B cell (primary cell): ENCODE measurements around the gene CALML4. TPM values are rescaled to one million over a fixed set of nuclear protein-coding genes. Genes with fewer than 3 reads are reported as not detected.
"Not testable (repeated sequence)": the region's sequence is repeated elsewhere in the genome, so short reads cannot be mapped to it uniquely, and the experiment has no call there.

ENCODE experiments used
- ATAC-seq: fragments of 200-7000 bp; cut with Tn5 transposase; one replicate; pipeline ENCODE4 v1.10.0; 2021; ENCODE audit warnings: low read depth, mild to moderate bottlenecking, moderate number of reproducible peaks, moderate library complexity
- CTCF ChIA-PET: fragments of 350-600 bp; sonication (Branson Sonifier 250); formaldehyde crosslinking; loops from one replicate; lab custom pipeline; 2021; ENCODE audit warnings: antibody characterized with exemption, inconsistent platforms; lab: Charles Lee
- POLR2A ChIA-PET: fragments of 350-600 bp; sonication (Branson Sonifier 250); formaldehyde crosslinking; loops from one replicate; lab custom pipeline; 2021; ENCODE audit warnings: antibody characterized with exemption; lab: Charles Lee
- DNase-seq: peaks from one replicate; pipeline ENCODE4 v3.0.0; 2013
- H2AFZ ChIP-seq: 2 replicates; pipeline ENCODE4 v1.6.1; 2012; ENCODE audit warnings: mild to moderate bottlenecking, low read depth, low read length; ENCODE audit not compliant: insufficient read depth, poor library complexity, severe bottlenecking
- H3K27ac ChIP-seq, 2 donors: 1 replicate in 1 of 2; 2 replicates in 1 of 2; pipeline ENCODE4 v1.5.1; 2012 to 2013; ENCODE audit warnings: low read length in 2 of 2, mild to moderate bottlenecking in 2 of 2, moderate library complexity in 1 of 2
- H3K27me3 ChIP-seq, 4 experiments: fragments of 200-600 bp in 1 of 4; sonication (generic) in 1 of 4; replicated peaks in 1 of 4; 1 replicate in 2 of 4; 2 replicates in 2 of 4; pipeline versions ENCODE4 v1.6.1 to v1.7.0; 2013 to 2016; ENCODE audit warnings: low read length in 3 of 4, mild to moderate bottlenecking in 2 of 4, mixed read lengths in 1 of 4, moderate library complexity in 1 of 4; ENCODE audit not compliant: insufficient read depth in 4 of 4, control insufficient read depth in 3 of 4; ENCODE audit errors: control extremely low read depth in 1 of 4
- H3K36me3 ChIP-seq, 2 experiments: replicated peaks in 1 of 2; 1 replicate in 1 of 2; 2 replicates in 1 of 2; pipeline versions ENCODE4 v1.6.1 to v1.7.1; 2013; ENCODE audit warnings: low read length in 1 of 2; ENCODE audit not compliant: insufficient read depth in 2 of 2, control insufficient read depth in 1 of 2; ENCODE audit errors: control extremely low read depth in 1 of 2, extremely low read depth in 1 of 2
- H3K4me1 ChIP-seq, 2 donors: fragments of 200-600 bp in 1 of 2; sonication (generic) in 1 of 2; 1 replicate in 1 of 2; 2 replicates in 1 of 2; pipeline versions ENCODE4 v1.5.1 to v1.6.1; 2013 to 2017; ENCODE audit warnings: low read length in 2 of 2; ENCODE audit not compliant: control insufficient read depth in 2 of 2, insufficient read depth in 2 of 2
- H3K4me2 ChIP-seq: replicated peaks from 2 replicates; pipeline ENCODE3; 2012; ENCODE audit warnings: mild to moderate bottlenecking, low read depth, low read length; ENCODE audit not compliant: poor library complexity, severe bottlenecking
- H3K4me3 ChIP-seq, 5 experiments: fragments of 200-600 bp in 1 of 5; sonication (generic) in 1 of 5; 1 replicate in 3 of 5; 2 replicates in 2 of 5; pipeline versions ENCODE4 v1.5.1 to v1.7.0; 2011 to 2016; ENCODE audit warnings: low read length in 4 of 5, mild to moderate bottlenecking in 4 of 5, low read depth in 2 of 5, control low read depth in 1 of 5, moderate library complexity in 1 of 5; ENCODE audit not compliant: insufficient read depth in 1 of 5; ENCODE audit errors: control extremely low read depth in 1 of 5, extremely low read depth in 1 of 5
- H3K79me2 ChIP-seq: fragments of 200-600 bp; sonication (generic); one replicate; pipeline ENCODE4 v1.6.0; 2016; ENCODE audit warnings: low read length; ENCODE audit not compliant: control insufficient read depth, insufficient read depth
- H3K9ac ChIP-seq: fragments of 200-600 bp; sonication (generic); 2 replicates; pipeline ENCODE4 v1.6.1; 2017; ENCODE audit warnings: mild to moderate bottlenecking, low read length, moderate library complexity
- H3K9me3 ChIP-seq, 3 donors: one replicate each; pipeline versions ENCODE4 v1.6.1 to v1.7.1; 2013; ENCODE audit warnings: low read length in 2 of 3; ENCODE audit not compliant: control insufficient read depth in 2 of 3, insufficient read depth in 1 of 3; ENCODE audit errors: control extremely low read depth in 1 of 3
- H4K20me1 ChIP-seq: 2 replicates; pipeline ENCODE4 v1.6.0; 2012; ENCODE audit warnings: mild to moderate bottlenecking, low read length; ENCODE audit not compliant: insufficient read depth, control insufficient read depth, poor library complexity, severe bottlenecking
- H3K27ac Mint-ChIP-seq: one replicate; pipeline ENCODE4 v1.8.0; 2021; ENCODE audit warnings: mixed read lengths
- H3K27me3 Mint-ChIP-seq: one replicate; pipeline ENCODE4 v1.8.0; 2021; ENCODE audit warnings: mixed read lengths
- H3K4me1 Mint-ChIP-seq: one replicate; pipeline ENCODE4 v1.8.0; 2021; ENCODE audit warnings: mixed read lengths
- H3K4me3 Mint-ChIP-seq: one replicate; pipeline ENCODE4 v1.8.0; 2021; ENCODE audit warnings: mixed read lengths
- H3K9me3 Mint-ChIP-seq: one replicate; pipeline ENCODE4 v1.8.0; 2022; ENCODE audit warnings: mixed read lengths; ENCODE audit not compliant: insufficient read depth
- EZH2 ChIP-seq: IDR thresholded peaks from 2 replicates; pipeline ENCODE4 v1.6.1; 2012; ENCODE audit warnings: borderline replicate concordance, low read depth, mild to moderate bottlenecking, moderate library complexity, low read length; ENCODE audit not compliant: insufficient read depth, poor library complexity, severe bottlenecking
- WGBS: methylation state at CpG from one replicate; pipeline ENCODE4 v1.1.5; 2013; ENCODE audit warnings: missing lambda C conversion rate; ENCODE audit not compliant: insufficient coverage; 5-methylcytosine and 5-hydroxymethylcytosine counted together
- intact Hi-C: fragments of 100-400 bp; cut with micrococcal nuclease; formaldehyde crosslinking; loops from one replicate; pipeline ENCODE4 v1.10.0; 2022
- polyA plus RNA-seq: library from polyadenylated mRNA; depleted of rRNA; stranded (reverse); fragments of >200 nt; gene quantifications from 2 replicates; pipeline ENCODE4 v1.2.3, GENCODE V29; 2012
- total RNA-seq, 2 donors: library from RNA; stranded (reverse); fragments of 120-200 nt in 1 of 2; gene quantifications; 1 replicate in 1 of 2; 2 replicates in 1 of 2; pipeline versions ENCODE4 v1.2.3 to v1.2.4, GENCODE V29; 2013 to 2022
- TF ChIP-seq, protein P1 (sequence below): fragments of 200-600 bp; IDR thresholded peaks from one replicate; pipeline ENCODE4 v1.8.0; 2022; ENCODE audit warnings: antibody characterized with exemption, mild to moderate bottlenecking

CALML4 gene
- total and polyA plus RNA-seq, 2 donors (not counting 1 experiment from before 2014, with no cell fraction given): 2.4 to 4.2 TPM

DNA sequence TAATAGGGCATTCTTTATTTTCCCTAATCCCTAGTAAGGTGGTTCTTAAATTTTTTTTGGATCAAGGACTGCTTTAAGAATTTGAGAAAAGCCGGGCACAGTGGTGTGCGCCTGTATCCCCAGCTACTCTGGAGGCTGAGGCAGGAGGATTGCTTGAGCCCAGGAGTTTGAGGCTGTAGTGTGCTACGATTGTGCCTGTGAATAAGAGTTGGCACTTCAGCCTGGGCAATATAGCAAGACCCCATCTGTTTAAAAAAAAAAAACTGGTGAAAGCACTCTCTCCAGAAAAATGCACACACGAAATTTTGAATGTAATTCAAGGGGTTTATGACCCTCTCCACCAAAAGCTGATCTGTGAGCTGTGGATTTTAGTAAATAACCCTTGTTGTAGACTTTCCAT lies 32.0 kb downstream of the CALML4 start:
- peaks cover 14 to 42% of the 10 kb centered on the region in 2 experiments for H3K36me3 ChIP-seq
- no peak overlapping the region for H3K4me3 Mint-ChIP-seq
- no peak overlapping the region for H3K27ac ChIP-seq
- no peak overlapping the region for H3K9ac ChIP-seq
- H3K27me3 ChIP-seq: no peaks in the 10 kb centered on the region
- H2AFZ ChIP-seq: no peak overlapping the region
- no peak overlapping the region for H3K27ac Mint-ChIP-seq
- H3K4me1 Mint-ChIP-seq: no peaks in the 10 kb centered on the region
- H3K4me1 ChIP-seq: no peaks in the 10 kb centered on the region
- H3K4me3 ChIP-seq: no peak overlapping the region
- DNase-seq (no peak), ATAC-seq (no peak)
- no CpG with 5 or more reads among the region's 4 CpGs for WGBS
- H3K9me3 ChIP-seq: no peaks in the 10 kb centered on the region
- H3K79me2 ChIP-seq: peaks cover 4% of the 10 kb centered on the region
- no peaks in the 10 kb centered on the region for H3K27me3 Mint-ChIP-seq
- no peaks in the 10 kb centered on the region for H3K9me3 Mint-ChIP-seq
- intact Hi-C loops: no loop called here
- no peak overlapping the region for H3K4me2 ChIP-seq
- POLR2A ChIA-PET: no interaction called here
- CTCF ChIA-PET: no interaction called here
- H4K20me1 ChIP-seq: no peaks in the 10 kb centered on the region
- TF ChIP-seq EZH2: no peak
- TF ChIP-seq, protein P1, sequence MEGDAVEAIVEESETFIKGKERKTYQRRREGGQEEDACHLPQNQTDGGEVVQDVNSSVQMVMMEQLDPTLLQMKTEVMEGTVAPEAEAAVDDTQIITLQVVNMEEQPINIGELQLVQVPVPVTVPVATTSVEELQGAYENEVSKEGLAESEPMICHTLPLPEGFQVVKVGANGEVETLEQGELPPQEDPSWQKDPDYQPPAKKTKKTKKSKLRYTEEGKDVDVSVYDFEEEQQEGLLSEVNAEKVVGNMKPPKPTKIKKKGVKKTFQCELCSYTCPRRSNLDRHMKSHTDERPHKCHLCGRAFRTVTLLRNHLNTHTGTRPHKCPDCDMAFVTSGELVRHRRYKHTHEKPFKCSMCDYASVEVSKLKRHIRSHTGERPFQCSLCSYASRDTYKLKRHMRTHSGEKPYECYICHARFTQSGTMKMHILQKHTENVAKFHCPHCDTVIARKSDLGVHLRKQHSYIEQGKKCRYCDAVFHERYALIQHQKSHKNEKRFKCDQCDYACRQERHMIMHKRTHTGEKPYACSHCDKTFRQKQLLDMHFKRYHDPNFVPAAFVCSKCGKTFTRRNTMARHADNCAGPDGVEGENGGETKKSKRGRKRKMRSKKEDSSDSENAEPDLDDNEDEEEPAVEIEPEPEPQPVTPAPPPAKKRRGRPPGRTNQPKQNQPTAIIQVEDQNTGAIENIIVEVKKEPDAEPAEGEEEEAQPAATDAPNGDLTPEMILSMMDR: no peak

DNA sequence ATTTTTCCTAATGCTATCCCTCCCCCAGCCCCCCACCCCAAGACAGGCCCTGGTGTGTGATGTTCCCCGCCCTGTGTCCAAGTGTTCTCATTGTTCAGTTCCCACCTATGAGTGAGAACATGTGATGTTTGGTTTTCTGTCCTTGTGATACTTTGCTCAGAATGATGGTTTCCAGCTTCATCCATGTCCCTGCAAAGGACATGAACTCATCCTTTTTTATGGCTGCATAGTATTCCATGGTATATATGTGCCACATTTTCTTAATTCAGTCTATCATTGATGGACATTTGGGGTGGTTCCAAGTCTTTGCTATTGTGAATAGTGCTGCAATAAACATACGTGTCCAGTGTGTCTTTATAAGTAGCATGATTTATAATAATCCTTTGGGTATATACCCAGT lies 33.1 kb downstream of the CALML4 start:
- H3K27ac ChIP-seq, H3K4me3 Mint-ChIP-seq: not testable (repeated sequence)

More for the DNA sequence above, 33.1 kb downstream of the CALML4 start:
- ATAC-seq, H3K4me1 ChIP-seq, H4K20me1 ChIP-seq, H3K79me2 ChIP-seq, POLR2A ChIA-PET, CTCF ChIA-PET, H3K4me3 ChIP-seq, H3K9ac ChIP-seq, H3K4me2 ChIP-seq, H2AFZ ChIP-seq, H3K27me3 ChIP-seq, H3K9me3 Mint-ChIP-seq, intact Hi-C loops, H3K4me1 Mint-ChIP-seq, H3K9me3 ChIP-seq, DNase-seq, H3K27me3 Mint-ChIP-seq, H3K27ac Mint-ChIP-seq: not testable (repeated sequence)
- peaks cover 8 to 33% of the 10 kb centered on the region in 2 experiments for H3K36me3 ChIP-seq
- WGBS: no CpG with 5 or more reads among the region's 2 CpGs
